ENCODE results near the gene BAIAP2L2.
A peak's percentile ranks its signal among the peaks of the same experiment; 100 is the strongest.
"Not testable (repeated sequence)": the region's sequence is repeated elsewhere in the genome, so short reads cannot be mapped to it uniquely, and the experiment has no call there.

BAIAP2L2 gene

GRCh38 chr22:38110008-38110862, at the start of gene BAIAP2L2:
Gene BAIAP2L2 (minus strand): TSS chr22:38110684. CDS start chr22:38110525, 159 bp downstream.
- Histone ChIP-seq H3K4me1 (peaks cover 37% of the 10 kb centered on the region), H3K4me2 (no peak within 1 kb of the TSS), H3K4me3 (no peak within 1 kb of the TSS), H3K9ac (no peak within 1 kb of the TSS), H3K27ac (0 out of 2 replicates have a peak within 1 kb of the TSS, but pooled peaks have one; percentile 4), H3K36me3 (peaks cover 33% of the 10 kb centered on the region), H4K20me1 (no peaks in the 10 kb centered on the region), H3K9me3 (no peaks in the 10 kb centered on the region), H3K27me3 (no peaks in the 10 kb centered on the region)
- TF ChIP-seq Cebpa-rat (IDR thresholded peaks at IDR 0.05): no peak

GRCh38 chr22:38155703-38156102, 45.2 kb upstream of the BAIAP2L2 start:
- H3K4me2 ChIP-seq: no peak overlapping the region

GRCh38 chr22:38154563-38154915, 44.1 kb upstream of the BAIAP2L2 start:
- not testable (repeated sequence) for H3K9ac ChIP-seq, H3K9me3 ChIP-seq, H3K27ac ChIP-seq, H4K20me1 ChIP-seq, H3K4me3 ChIP-seq, H3K27me3 ChIP-seq
- peaks cover 11% of the 10 kb centered on the region; the same call in 1 of the 2 replicates for H3K36me3 ChIP-seq
- peaks cover 44% of the 10 kb centered on the region for H3K4me1 ChIP-seq
- peak overlapping the region; percentile 30; the same call in 1 of the 2 replicates for H3K4me2 ChIP-seq

More at GRCh38 chr22:38155703-38156102, 45.2 kb upstream of the BAIAP2L2 start:
- Histone ChIP-seq H4K20me1 (peaks cover 9% of the 10 kb centered on the region; the same call in 1 of the 2 replicates), H3K36me3 (peaks cover 11% of the 10 kb centered on the region; the same call in 1 of the 2 replicates), H3K4me1 (peaks cover 40% of the 10 kb centered on the region), H3K27ac (no peak overlapping the region), H3K4me3 (no peak overlapping the region), H3K27me3 (no peaks in the 10 kb centered on the region), H3K9ac (no peak overlapping the region), H3K9me3 (peaks cover 9% of the 10 kb centered on the region; the same call in 1 of the 2 replicates)
- TF ChIP-seq Cebpa-rat (IDR thresholded peaks at IDR 0.05): no peak

GRCh38 chr22:38153821-38154562, 43.5 kb upstream of the BAIAP2L2 start:
- H4K20me1 ChIP-seq: peaks cover 9% of the 10 kb centered on the region; the same call in 1 of the 2 replicates
- peaks cover 9% of the 10 kb centered on the region; the same call in 1 of the 2 replicates for H3K9me3 ChIP-seq
- peak overlapping the region; percentile 30; the same call in 1 of the 2 replicates for H3K4me2 ChIP-seq
- no peak for TF ChIP-seq Cebpa-rat (IDR thresholded peaks at IDR 0.05)
- H3K27ac ChIP-seq: no peak overlapping the region
- no peak overlapping the region for H3K9ac ChIP-seq
- H3K4me3 ChIP-seq: no peak overlapping the region
- H3K36me3 ChIP-seq: peaks cover 11% of the 10 kb centered on the region; the same call in 1 of the 2 replicates
- peaks cover 46% of the 10 kb centered on the region for H3K4me1 ChIP-seq
- H3K27me3 ChIP-seq: no peaks in the 10 kb centered on the region

- H3K27ac ChIP-seq: no peak overlapping the region
- peaks cover 11% of the 10 kb centered on the region; the same call in 1 of the 2 replicates for H3K36me3 ChIP-seq
- H3K9me3 ChIP-seq: peaks cover 5% of the 10 kb centered on the region; the same call in 1 of the 2 replicates
- H3K9ac ChIP-seq: no peak overlapping the region
- no peaks in the 10 kb centered on the region for H3K27me3 ChIP-seq
- H3K4me1 ChIP-seq: peaks cover 67% of the 10 kb centered on the region
- H3K4me3 ChIP-seq: no peak overlapping the region
- TF ChIP-seq Cebpa-rat (IDR thresholded peaks at IDR 0.05): no peak
- H3K4me2 ChIP-seq: peak overlapping the region; percentile 22
- peaks cover 9% of the 10 kb centered on the region; the same call in 1 of the 2 replicates for H4K20me1 ChIP-seq
Measured at GRCh38 chr22:38151126-38151500, 40.6 kb upstream of the BAIAP2L2 start.

GRCh38 chr22:38148245-38148644, 37.8 kb upstream of the BAIAP2L2 start:
- Histone ChIP-seq H3K36me3 (peaks cover 29% of the 10 kb centered on the region), H3K4me3 (peak overlapping the region; percentile 46; the same call in 1 of the 2 replicates), H4K20me1 (no peaks in the 10 kb centered on the region; the same call in 1 of the 2 replicates), H3K27ac (peak overlapping the region; percentile 24; the same call in 1 of the 2 replicates), H3K9me3 (no peaks in the 10 kb centered on the region), H3K27me3 (no peaks in the 10 kb centered on the region), H3K9ac (no peak overlapping the region; the same call in 1 of the 2 replicates), H3K4me2 (peak overlapping the region; percentile 90), H3K4me1 (peaks cover 58% of the 10 kb centered on the region)
- no peak for TF ChIP-seq Cebpa-rat (IDR thresholded peaks at IDR 0.05)

GRCh38 chr22:38146166-38146565, 35.7 kb upstream of the BAIAP2L2 start:
- peaks cover 55% of the 10 kb centered on the region for H3K4me1 ChIP-seq
- H3K27me3 ChIP-seq, H3K4me2 ChIP-seq, H3K27ac ChIP-seq, H4K20me1 ChIP-seq, H3K4me3 ChIP-seq, H3K9me3 ChIP-seq, H3K9ac ChIP-seq: not testable (repeated sequence)
- peaks cover 34% of the 10 kb centered on the region for H3K36me3 ChIP-seq

GRCh38 chr22:38144025-38144405, 33.5 kb upstream of the BAIAP2L2 start:
- peaks cover 35% of the 10 kb centered on the region for H3K4me1 ChIP-seq
- no peaks in the 10 kb centered on the region for H3K9me3 ChIP-seq
- no peak overlapping the region for H3K27ac ChIP-seq
- H4K20me1 ChIP-seq: no peaks in the 10 kb centered on the region; the same call in 1 of the 2 replicates
- no peak overlapping the region for H3K4me3 ChIP-seq
- TF ChIP-seq Cebpa-rat (IDR thresholded peaks at IDR 0.05): no peak
- peaks cover 52% of the 10 kb centered on the region for H3K36me3 ChIP-seq
- H3K27me3 ChIP-seq: no peaks in the 10 kb centered on the region
- H3K9ac ChIP-seq: no peak overlapping the region
- H3K4me2 ChIP-seq: no peak overlapping the region

- no peaks in the 10 kb centered on the region for H3K27me3 ChIP-seq
- no peak overlapping the region for H3K9ac ChIP-seq
- H3K9me3 ChIP-seq: no peaks in the 10 kb centered on the region
- H3K27ac ChIP-seq: no peak overlapping the region
- no peaks in the 10 kb centered on the region for H4K20me1 ChIP-seq
- H3K4me3 ChIP-seq: no peak overlapping the region
- no peak for TF ChIP-seq Cebpa-rat (IDR thresholded peaks at IDR 0.05)
- H3K36me3 ChIP-seq: peaks cover 66% of the 10 kb centered on the region
- H3K4me1 ChIP-seq: peaks cover 21% of the 10 kb centered on the region
- H3K4me2 ChIP-seq: no peak overlapping the region
Measured at GRCh38 chr22:38142606-38143005, 32.1 kb upstream of the BAIAP2L2 start.
